IPS-11a (cell line): ENCODE measurements around the gene PREX1.

Experiments
- H3K4me3 ChIP-seq: one replicate; pipeline ENCODE4 v1.5.1; 2013; ENCODE audit warnings: low read depth, low read length, control low read depth

PREX1 gene

DNA sequence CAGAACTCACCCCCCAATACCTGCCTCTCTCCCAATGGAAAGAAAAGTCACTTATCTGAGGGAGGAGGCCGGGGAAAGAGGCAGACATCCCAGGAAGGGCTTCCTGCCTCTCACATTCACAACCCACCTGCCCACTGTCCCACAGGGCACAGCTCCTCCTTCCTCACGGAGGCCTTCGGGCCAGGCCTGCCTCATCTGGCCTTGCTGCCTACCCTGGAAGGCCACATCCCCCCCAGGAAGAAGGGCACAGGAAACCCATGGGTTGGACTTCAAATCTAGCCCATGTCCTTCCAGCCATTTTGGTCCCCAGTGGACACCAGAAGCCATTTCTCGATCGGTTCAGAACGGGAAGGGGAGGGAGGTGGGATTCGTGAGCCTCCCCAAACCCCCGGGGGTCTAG, 162.0 kb downstream of the PREX1 start:
- no peak overlapping the region for H3K4me3 ChIP-seq

DNA sequence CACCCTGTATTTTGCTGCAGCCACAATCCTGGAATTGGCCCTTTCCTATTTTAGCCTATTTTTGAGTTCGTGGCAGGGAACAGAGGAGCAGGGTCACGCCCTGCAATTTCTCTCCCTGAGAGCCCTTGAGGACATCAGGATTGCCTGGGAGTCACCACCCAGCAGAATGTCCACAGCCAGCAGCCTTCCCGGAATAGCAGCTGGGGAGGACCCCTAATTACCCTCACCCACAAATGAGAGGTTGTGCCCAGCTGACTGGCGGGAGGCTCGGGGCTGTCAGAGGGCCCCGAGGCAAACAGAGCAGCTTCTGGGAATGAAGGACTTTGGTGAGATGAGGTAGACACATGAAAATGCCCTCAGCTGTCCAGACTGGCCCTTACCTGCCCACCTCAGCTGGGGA, 165.1 kb downstream of the PREX1 start:
- no peak overlapping the region for H3K4me3 ChIP-seq

DNA sequence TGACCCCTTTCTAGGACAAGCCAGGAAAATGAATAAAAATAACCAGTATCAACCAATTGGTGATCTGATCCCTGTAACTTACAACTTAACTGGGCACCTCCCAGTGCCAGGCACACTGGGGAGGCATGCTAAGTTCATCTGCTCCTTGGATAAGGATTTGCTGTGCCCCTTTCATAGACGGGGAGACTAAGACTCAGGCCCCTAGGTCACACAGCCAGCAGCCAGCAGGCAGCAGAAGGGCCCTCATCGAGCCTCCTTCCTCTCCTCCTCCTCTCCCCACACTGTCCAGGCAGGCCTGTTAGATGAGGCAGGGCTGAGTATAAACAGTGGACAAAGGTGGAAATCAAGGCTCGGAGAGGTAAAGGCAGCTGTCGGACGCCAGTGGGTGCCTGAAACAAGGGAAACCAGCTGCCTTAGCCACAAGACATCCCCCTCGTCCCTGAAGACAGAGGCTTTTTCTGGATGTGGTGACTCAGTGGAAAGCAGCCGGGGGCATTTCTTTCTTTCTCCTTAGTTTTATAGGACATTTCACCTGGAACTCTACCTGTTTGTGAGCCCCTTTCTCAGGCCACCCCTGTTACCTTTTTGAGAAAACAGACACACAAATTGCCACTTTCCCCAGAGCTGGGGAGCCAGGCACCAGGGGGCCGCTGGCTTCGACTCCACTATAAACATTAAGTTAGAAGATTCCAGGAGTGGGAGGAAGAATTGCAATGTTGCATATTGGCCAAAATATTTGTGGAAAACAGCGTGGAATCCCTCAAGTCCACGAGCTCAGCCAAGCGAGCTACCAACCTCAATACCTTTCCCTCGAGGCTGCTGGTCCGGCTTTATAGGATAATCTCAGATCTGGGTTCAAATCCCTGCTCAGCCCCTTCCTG, 166.0 kb downstream of the PREX1 start:
- H3K4me3 ChIP-seq = no peak overlapping the region

- H3K4me3 ChIP-seq = no peak overlapping the region
These were observed 167.0 kb downstream of the PREX1 start for GRCh38 chr20:48660788-48661187.

DNA sequence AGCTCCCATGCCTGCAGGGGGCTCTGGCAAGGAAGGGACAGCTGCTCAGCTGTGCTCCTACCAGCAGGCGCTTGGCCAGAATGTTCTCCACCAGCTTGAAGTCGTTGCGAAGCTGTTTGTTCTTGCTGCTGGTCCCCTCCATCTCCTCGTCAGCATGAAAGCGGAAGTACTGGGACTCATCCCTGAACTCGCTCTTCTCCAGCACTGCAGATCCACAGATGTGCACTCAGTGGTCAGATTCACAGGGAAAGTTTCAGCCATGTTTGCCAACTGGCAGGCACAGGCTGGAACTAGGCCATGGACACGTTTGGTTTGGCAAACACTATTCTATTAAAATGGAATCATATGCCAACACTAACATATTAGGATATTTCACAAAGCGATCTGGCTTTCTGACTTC, 167.9 kb downstream of the PREX1 start:
- H3K4me3 ChIP-seq = no peak overlapping the region

GRCh38 chr20:48658505-48658904, 169.3 kb downstream of the PREX1 start:
- H3K4me3 ChIP-seq = no peak overlapping the region

GRCh38 chr20:48658198-48658476, 169.7 kb downstream of the PREX1 start:
- no peak overlapping the region for H3K4me3 ChIP-seq

GRCh38 chr20:48657426-48658197, 170.2 kb downstream of the PREX1 start:
- no peak overlapping the region for H3K4me3 ChIP-seq

DNA sequence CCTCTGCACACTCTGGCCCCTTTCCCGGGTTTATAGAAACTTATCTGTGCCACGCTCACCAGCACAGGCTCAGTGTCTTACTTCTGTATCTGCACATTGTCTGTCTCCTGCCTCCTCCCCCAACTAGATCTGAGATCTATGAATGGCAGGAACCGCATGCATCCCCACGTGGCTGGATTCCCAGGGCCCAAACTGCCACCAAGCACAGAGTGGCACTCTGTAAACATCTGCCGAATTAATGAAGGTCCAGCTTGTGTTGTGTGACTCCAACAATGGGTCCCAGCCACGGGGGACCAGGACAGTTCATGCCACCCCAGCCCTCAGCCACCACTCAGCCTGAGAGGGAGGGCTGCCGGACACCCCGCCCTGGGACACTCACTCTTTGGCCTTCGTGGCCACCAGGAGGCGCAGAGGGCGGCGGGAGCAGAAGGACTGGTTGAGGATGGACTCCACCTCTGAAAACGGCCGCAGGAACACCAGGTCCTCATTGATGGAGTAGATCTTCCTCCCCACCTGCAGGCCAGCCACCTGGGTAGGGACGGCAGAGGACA, 171.1 kb downstream of the PREX1 start:
- H3K4me3 ChIP-seq = no peak overlapping the region

- no peak overlapping the region for H3K4me3 ChIP-seq
These were observed 171.7 kb downstream of the PREX1 start for GRCh38 chr20:48656137-48656536.

GRCh38 chr20:48653706-48654051, 174.1 kb downstream of the PREX1 start:
- H3K4me3 ChIP-seq = no peak overlapping the region

- no peak overlapping the region for H3K4me3 ChIP-seq
These were observed 174.7 kb downstream of the PREX1 start for GRCh38 chr20:48652961-48653705.

DNA sequence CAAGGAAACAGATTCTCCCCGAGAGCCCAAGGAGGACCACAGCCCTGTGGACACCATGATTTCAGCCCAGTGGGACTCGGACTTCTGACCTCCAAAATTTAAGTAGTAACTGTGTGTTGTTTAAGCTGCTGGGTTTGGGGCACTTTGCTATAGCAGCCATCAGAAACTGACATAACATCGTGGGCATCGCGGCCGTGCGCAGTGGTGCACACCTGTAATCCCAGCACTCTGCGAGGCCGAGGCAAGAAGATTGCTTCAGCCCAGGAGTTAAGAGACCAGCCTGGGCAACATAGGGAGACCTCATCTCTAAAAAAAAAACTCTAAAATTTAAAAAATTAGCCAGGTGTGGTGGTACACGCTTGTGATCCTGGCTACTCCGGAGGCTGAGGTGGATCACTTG, 175.8 kb downstream of the PREX1 start:
- no peak overlapping the region for H3K4me3 ChIP-seq

DNA sequence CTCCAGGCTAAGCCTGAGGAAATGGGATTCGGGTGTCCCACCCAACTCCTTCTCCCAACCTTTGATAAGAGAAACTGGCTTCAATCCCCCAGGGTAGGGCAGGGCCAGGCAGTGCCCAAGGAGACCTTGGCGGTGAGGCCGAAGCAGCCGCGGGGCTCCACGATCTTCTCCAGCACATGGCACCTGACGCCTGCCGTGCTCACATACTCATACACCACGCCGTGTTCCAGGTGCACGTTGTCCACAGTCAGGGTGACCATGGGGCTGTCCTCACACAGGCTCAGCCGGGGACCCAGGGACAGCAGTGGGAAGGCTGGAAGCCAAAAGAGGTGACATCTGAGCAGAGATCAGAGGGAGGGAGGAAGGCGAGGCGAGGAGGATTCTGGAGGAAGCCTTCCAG, 176.5 kb downstream of the PREX1 start:
- no peak overlapping the region for H3K4me3 ChIP-seq

GRCh38 chr20:48649868-48650267, 177.9 kb downstream of the PREX1 start:
- no peak overlapping the region for H3K4me3 ChIP-seq

DNA sequence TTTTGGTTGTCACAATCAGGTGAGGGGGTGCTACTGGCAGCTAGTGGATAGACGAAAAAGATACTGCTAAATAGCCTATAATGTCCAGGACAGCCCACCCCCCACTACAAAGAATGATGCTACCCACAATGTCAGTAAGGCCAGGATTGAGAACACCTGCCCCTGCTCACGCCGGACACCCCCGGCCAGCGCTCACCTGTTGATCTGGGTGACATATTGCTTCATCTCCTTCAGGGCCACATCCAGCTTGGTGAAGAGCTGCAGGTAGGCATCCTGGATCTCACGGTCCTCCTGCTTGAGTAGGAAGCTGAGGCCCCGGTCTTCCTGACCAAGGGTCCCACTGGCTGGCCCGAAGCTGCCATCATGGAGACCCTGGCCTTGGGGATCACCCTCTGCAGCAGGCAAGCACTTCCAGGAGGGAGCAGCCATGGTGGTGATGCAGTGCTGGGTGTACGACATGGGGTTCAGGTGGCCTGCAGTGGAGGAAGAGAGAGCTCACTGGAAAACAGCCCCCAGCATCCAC, 178.6 kb downstream of the PREX1 start:
- H3K4me3 ChIP-seq = no peak overlapping the region

DNA sequence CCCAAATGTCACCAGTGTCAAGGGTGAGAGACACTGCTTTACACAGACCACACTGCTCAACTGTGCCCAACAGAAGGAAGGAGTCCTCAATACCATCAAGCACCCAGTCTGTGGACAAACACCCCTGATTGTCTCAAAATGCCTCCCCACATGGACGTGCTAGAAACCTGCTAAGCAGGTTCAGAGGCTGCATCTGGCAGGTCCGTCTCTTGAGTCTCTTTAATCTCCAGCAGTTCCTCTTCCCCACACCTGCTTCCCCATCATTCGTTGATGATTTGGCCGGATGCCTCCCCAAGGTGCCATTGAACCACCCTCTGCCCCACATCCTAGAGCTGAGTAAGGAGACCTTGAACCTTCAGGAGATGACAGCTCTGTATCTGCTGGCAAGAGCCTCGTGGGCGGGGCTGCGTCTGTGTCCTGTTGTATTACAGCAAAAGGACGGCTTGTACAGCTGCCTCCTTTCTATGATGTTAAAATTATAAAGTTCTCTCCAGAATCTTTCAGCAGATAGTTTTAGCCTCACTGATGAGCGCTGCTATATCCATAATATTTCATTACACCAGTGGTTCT, 179.2 kb downstream of the PREX1 start:
- no peak overlapping the region for H3K4me3 ChIP-seq

DNA sequence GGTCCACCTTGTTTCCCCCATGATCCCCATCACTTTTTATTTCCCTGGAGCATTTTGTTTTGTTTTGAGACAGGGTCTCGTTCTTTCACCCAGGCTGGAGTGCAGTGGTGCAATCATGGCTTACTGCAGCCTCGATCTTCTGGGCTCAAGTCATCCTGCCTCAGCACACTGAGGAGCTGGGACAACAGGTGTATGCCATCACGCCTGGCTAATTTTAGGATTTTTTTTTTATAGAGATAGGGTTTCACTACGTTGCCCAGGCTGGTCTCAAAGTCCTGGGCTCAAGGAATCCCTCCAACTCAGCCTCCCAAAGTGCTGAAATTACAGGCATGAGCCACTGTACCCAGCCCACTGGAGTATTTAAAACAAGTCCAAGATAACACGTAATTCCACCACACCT, 179.9 kb downstream of the PREX1 start:
- H3K4me3 ChIP-seq = no peak overlapping the region

DNA sequence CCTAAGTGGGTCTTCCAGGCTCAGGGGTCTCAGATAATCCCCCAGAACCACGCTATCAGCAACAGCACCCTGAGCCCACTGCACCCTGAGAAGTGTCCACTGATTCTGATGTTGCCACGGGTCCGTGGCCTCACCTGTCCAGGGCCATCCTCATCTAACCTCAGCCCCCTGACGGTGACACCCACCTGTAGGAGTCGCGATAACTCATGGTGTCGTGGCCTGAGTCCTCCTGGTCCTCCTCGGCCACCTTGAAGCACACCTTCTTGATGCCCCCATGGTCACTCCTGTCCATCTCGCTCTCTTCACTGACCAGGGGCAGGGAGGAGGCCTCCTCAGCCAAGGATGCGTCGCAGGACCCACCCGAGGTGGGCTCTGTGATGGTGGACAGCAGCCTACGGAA, 182.1 kb downstream of the PREX1 start:
- H3K4me3 ChIP-seq = no peak overlapping the region

DNA sequence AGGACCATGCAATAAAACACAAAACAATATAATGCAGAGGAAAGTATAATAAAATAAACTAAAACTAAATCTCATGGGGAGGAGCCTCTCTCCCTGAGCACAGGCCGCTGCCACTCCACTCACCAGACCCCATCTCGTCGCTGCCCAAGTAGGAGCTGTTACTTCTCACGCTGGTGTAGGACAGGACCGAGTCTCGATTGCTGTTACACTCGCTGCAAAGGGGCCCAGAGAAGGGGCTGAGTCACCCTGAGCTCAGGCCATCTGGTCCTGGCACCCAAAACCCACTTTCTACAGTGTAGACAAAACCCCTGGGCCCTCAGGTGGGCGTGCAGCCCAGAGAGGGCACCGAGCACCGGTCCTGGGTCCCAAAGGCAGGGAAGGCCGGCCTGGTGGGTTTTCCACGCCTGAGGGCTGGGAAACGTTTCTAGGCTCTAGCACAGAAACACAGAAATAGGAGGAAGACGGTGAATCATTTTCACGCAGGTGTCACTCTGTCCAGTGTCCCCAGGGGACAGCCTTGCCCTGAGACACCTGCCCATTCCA, 183.4 kb downstream of the PREX1 start:
- H3K4me3 ChIP-seq = no peak overlapping the region
